ENCODE measurements around the gene FBXO33.

Gene FBXO33

GRCh38 chr14:39376667-39377403 is 55.4 kb downstream of the FBXO33 start:
- no peak for DNase-seq (ENCODE audit: low read depth)
- no peak overlapping the region for H3K4me3 ChIP-seq (ENCODE audit: low read length)
- no peak for TF ChIP-seq CTCF (IDR thresholded peaks at IDR 0.05; ENCODE audit: insufficient read depth, low read depth, low read length, missing control alignments)

GRCh38 chr14:39374851-39375250 is 57.4 kb downstream of the FBXO33 start:
- DNase-seq (ENCODE audit: low read depth), result peak; percentile 64
- no peak for TF ChIP-seq CTCF (IDR thresholded peaks at IDR 0.05; ENCODE audit: insufficient read depth, low read depth, low read length, missing control alignments)
- no peak overlapping the region for H3K4me3 ChIP-seq (ENCODE audit: low read length)

- DNase-seq (ENCODE audit: low read depth), result no peak
- no peak overlapping the region for H3K4me3 ChIP-seq (ENCODE audit: low read length)
- TF ChIP-seq CTCF (IDR thresholded peaks at IDR 0.05; ENCODE audit: insufficient read depth, low read depth, low read length, missing control alignments), result no peak
Measured at GRCh38 chr14:39372656-39373055, 59.6 kb downstream of the FBXO33 start.

GRCh38 chr14:39370415-39370814 is 61.8 kb downstream of the FBXO33 start:
- DNase-seq (ENCODE audit: low read depth), result no peak
- no peak for TF ChIP-seq CTCF (IDR thresholded peaks at IDR 0.05; ENCODE audit: insufficient read depth, low read depth, low read length, missing control alignments)
- H3K4me3 ChIP-seq (ENCODE audit: low read length), result no peak overlapping the region

GRCh38 chr14:39369029-39369428 is 63.2 kb downstream of the FBXO33 start:
- H3K4me3 ChIP-seq (ENCODE audit: low read length), result no peak overlapping the region
- no peak for DNase-seq (ENCODE audit: low read depth)
- no peak for TF ChIP-seq CTCF (IDR thresholded peaks at IDR 0.05; ENCODE audit: insufficient read depth, low read depth, low read length, missing control alignments)

GRCh38 chr14:39368261-39368959 is 63.8 kb downstream of the FBXO33 start:
- peak; percentile 59 for DNase-seq (ENCODE audit: low read depth)
- TF ChIP-seq CTCF (IDR thresholded peaks at IDR 0.05; ENCODE audit: insufficient read depth, low read depth, low read length, missing control alignments), result peak; percentile 63
- no peak overlapping the region for H3K4me3 ChIP-seq (ENCODE audit: low read length)
